ENCODE data around the gene CYP8B1. TPM values are rescaled to one million over a fixed set of nuclear protein-coding genes. Genes with fewer than 3 reads are reported as not detected.
A peak's percentile ranks its signal among the peaks of the same experiment; 100 is the strongest.

Gene CYP8B1
- total RNA-seq, 1 donor from 2014 or later = not detected

DNA sequence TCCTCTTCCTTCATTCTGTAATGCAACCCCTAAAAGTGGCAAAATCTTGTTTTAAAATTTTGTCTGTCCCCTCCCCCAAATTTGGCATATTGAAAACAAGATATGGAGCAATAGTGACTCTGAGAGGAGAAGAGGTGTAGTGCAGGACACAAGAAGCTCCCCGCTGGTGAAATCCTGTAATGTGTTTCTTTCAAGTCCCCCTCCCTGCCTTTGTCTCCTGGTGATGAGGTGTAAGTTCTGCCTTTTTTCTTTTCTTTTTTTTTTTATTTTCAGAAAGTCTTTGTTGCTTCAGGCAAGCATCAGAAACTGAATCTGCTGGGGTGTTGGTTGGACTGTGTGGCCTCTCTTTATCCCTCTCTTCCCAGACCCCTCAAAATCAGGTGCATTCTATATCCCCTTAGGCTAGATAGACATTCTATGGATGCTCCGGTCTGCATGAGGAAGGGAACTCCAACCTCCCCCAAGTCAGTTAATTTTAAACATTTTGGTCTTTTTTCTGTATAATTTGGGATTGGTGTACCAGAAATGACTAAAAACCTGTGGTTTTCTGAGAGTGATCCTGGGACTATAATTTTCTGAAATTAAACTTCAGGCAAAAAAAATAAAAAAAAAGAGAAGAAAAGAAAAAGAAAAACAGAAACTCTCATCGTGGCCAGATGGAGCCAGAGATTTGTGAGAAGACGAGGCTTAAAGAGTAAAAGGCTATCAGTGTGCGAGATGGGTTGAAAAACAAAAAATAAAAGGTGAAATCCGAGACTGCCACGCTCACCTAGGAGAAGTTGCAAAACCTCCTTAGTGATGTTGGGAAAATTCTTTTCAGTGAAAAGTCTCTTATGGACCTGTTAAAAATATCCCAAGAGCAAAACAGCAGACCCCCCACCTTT lies 45.0 kb downstream of the CYP8B1 start:
- H3K27me3 Mint-ChIP-seq (ENCODE audit: unreplicated experiment) = peaks cover 52% of the 10 kb centered on the region
- no peaks in the 10 kb centered on the region for H3K36me3 Mint-ChIP-seq (ENCODE audit: unreplicated experiment)
- H3K27ac Mint-ChIP-seq (ENCODE audit: unreplicated experiment) = no peak overlapping the region
- no peak overlapping the region for H3K4me3 Mint-ChIP-seq (ENCODE audit: unreplicated experiment)
- H3K9me3 Mint-ChIP-seq (ENCODE audit: unreplicated experiment) = no peaks in the 10 kb centered on the region
- peaks cover 2% of the 10 kb centered on the region for H3K4me1 Mint-ChIP-seq (ENCODE audit: unreplicated experiment)
- TF ChIP-seq, protein P1, sequence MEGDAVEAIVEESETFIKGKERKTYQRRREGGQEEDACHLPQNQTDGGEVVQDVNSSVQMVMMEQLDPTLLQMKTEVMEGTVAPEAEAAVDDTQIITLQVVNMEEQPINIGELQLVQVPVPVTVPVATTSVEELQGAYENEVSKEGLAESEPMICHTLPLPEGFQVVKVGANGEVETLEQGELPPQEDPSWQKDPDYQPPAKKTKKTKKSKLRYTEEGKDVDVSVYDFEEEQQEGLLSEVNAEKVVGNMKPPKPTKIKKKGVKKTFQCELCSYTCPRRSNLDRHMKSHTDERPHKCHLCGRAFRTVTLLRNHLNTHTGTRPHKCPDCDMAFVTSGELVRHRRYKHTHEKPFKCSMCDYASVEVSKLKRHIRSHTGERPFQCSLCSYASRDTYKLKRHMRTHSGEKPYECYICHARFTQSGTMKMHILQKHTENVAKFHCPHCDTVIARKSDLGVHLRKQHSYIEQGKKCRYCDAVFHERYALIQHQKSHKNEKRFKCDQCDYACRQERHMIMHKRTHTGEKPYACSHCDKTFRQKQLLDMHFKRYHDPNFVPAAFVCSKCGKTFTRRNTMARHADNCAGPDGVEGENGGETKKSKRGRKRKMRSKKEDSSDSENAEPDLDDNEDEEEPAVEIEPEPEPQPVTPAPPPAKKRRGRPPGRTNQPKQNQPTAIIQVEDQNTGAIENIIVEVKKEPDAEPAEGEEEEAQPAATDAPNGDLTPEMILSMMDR (IDR thresholded peaks at IDR 0.05) = peak; percentile 32
- no peak for DNase-seq (ENCODE audit: extremely low spot score, unreplicated experiment)

DNA sequence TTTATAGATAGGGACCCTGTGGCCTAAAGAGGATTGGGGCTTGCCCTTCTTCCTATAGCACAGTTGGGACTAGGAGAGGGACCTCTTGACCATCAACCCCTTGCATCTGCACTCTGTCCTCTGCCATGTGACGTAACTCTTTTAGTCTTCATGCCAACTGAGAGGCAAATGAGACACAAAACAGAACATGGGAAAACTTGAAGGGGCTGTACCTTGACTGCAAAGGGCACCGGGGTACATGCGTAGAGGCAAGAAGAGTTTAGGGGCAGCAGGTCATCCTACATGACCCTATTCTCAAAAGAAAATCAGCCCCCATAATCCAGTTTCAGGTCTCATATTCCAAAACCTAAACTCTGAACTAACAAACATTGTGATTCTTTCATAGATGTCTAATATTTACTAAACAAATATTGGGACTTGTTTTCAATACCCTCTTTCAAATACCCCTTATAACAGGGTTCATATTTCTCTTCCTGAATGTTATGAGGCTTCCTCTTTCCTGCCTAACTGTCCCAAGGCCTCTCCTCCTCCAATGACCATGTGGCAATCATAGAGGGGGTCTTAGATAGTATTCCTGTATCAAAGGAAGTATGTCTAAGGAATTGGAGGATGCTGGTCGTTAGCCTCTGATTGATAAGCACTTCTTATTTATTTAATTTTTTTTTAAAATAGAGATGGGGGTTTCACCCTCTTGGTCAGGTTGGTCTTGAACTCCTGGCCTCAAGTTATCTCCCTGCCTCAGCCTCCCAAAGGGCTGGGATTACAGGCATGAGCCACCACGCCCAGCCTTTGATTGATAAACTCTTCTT lies 45.8 kb downstream of the CYP8B1 start:
- no peak for DNase-seq (ENCODE audit: extremely low spot score, unreplicated experiment)
- Mint-ChIP-seq H3K36me3 (ENCODE audit: unreplicated experiment) (no peaks in the 10 kb centered on the region), H3K27me3 (ENCODE audit: unreplicated experiment) (peaks cover 56% of the 10 kb centered on the region), H3K4me3 (ENCODE audit: unreplicated experiment) (no peak overlapping the region), H3K9me3 (ENCODE audit: unreplicated experiment) (no peaks in the 10 kb centered on the region), H3K27ac (ENCODE audit: unreplicated experiment) (no peak overlapping the region), H3K4me1 (ENCODE audit: unreplicated experiment) (peaks cover 2% of the 10 kb centered on the region)
- TF ChIP-seq, protein P1 (IDR thresholded peaks at IDR 0.05) = no peak

DNA sequence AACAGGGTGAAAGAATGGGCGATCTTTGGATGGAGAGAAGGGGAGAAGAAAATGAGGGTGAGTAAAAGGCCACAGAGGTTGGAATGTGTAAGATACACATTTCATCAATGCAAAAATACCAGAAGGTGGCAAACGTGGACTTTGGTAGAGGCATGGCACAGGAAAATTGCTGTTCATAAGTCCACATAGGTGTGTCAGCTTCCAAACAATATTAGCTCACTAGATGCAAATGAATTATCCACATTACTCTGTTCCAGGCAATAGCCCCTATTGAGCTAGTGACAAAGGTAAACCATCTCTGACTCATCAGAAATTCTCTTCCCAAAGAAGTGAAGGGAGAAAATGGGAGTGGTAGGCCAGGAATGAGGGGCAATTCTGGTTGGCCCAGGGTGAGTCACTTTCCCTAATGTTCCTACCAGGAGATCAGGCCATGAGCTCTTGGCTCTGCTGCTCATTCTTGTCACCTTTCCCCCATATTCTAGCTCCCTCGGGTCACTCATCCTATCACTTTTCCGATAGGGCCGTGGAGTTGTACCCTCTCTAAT lies 46.5 kb downstream of the CYP8B1 start:
- H3K9me3 Mint-ChIP-seq (ENCODE audit: unreplicated experiment) = no peaks in the 10 kb centered on the region
- H3K36me3 Mint-ChIP-seq (ENCODE audit: unreplicated experiment) = no peaks in the 10 kb centered on the region
- no peak overlapping the region for H3K4me3 Mint-ChIP-seq (ENCODE audit: unreplicated experiment)
- TF ChIP-seq, protein P1 (IDR thresholded peaks at IDR 0.05) = no peak
- H3K4me1 Mint-ChIP-seq (ENCODE audit: unreplicated experiment) = peaks cover 2% of the 10 kb centered on the region
- H3K27me3 Mint-ChIP-seq (ENCODE audit: unreplicated experiment) = peaks cover 62% of the 10 kb centered on the region
- no peak overlapping the region for H3K27ac Mint-ChIP-seq (ENCODE audit: unreplicated experiment)
- DNase-seq (ENCODE audit: extremely low spot score, unreplicated experiment) = peak; percentile 34

DNA sequence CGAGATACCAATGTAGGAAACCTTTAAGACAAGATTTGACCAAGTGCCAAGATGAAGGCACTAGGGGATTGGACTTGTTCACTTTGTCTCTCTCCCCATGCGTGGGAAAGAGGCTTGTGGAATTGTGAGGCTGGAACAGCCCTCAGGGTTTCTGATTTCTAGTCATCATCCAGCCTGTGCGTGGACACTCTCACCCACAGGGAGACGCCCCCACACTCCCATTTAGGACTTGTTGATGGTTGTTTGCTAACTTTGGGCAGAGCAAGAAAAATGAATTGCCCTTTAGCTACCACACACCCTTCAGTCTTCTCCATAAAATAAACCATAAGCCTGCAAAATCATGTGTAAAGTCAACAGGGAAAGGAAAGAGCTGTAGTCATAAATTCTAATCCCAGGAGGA lies 48.0 kb downstream of the CYP8B1 start:
- Mint-ChIP-seq H3K9me3 (ENCODE audit: unreplicated experiment) (no peaks in the 10 kb centered on the region), H3K27me3 (ENCODE audit: unreplicated experiment) (peaks cover 67% of the 10 kb centered on the region), H3K4me3 (ENCODE audit: unreplicated experiment) (no peak overlapping the region), H3K4me1 (ENCODE audit: unreplicated experiment) (peaks cover 4% of the 10 kb centered on the region), H3K36me3 (ENCODE audit: unreplicated experiment) (no peaks in the 10 kb centered on the region), H3K27ac (ENCODE audit: unreplicated experiment) (no peak overlapping the region)
- TF ChIP-seq, protein P1 (IDR thresholded peaks at IDR 0.05) = no peak
- peak; percentile 51 for DNase-seq (ENCODE audit: extremely low spot score, unreplicated experiment)
